NCI-H2029 (cell line): ENCODE data around the gene SORBS1.

Experiments
- DNase-seq: peaks from one replicate; lab custom pipeline; 2025; lab: John Stamatoyannopoulos, UW

The SORBS1 gene

DNA sequence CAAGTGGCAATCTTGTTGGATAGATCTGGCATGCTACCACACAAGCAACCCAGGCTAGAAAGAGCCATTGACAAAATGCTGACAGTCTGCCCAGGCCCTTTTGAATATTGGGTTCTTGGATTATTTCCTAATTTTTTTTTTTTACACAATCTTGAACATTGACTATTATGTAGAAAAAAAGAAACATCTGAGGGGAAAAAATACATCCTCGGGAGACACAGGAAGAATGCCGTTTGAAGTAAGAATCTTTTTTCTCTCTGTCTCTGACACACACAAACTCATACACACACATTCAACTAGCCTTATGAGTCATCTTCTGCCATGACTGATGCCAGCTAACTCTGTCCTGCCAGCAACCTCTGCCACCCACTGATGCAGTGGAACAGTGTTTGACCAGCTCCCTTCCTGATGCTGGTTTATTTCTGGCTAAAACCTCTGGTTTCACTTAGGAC lies 47.2 kb downstream of the SORBS1 start:
- no peak for DNase-seq

DNA sequence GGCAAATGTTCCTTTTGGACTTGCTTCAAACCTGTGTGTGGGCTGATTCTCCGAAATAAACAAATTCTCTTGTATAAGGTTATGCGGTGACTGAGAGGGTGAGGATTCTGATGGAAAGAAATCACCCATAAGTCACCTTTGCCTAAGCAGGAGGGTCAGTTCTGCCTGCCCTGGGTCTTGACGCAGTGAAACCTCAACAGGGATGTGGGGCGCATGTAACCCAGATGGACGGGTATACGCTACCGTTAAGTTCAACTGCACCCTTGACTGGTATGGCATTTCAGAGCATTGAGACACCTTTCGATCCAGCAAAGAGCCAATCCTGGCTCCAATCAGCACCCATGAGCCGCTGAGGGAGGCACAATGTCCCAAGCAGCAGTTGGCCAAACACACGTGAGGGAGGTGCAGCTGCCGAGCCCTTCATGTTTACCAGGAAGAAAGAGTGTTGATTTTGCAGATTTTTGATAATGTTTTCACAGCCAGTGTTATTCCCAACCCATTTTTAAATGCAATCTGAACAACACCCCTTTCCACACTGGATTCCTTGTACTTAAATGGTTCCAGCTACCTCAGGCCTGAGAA lies 48.1 kb downstream of the SORBS1 start:
- DNase-seq = no peak

- no peak for DNase-seq
Measured at GRCh38 chr10:95511314-95511713, 49.9 kb downstream of the SORBS1 start.

- no peak for DNase-seq
Measured at GRCh38 chr10:95509251-95509650, 51.9 kb downstream of the SORBS1 start.

DNA sequence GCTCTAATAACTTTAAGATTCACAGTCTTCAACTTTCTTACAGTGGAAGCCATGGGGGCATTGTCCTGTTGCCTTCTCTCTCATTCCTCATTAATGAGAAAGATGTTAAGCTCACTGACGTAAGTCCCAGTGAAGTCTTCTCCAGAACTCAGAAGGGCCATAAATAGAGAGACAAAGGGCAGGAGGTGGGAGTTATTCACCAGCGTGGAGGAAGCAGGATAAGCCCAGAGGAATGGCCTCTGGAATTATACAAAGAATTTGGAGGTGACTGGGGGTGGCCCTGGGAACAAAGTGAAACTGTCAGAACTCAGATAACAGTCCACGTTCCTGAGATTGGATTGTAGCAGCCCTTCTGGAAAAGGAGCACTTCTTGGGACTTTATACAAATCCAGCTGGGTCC lies 52.4 kb downstream of the SORBS1 start:
- DNase-seq = no peak

DNA sequence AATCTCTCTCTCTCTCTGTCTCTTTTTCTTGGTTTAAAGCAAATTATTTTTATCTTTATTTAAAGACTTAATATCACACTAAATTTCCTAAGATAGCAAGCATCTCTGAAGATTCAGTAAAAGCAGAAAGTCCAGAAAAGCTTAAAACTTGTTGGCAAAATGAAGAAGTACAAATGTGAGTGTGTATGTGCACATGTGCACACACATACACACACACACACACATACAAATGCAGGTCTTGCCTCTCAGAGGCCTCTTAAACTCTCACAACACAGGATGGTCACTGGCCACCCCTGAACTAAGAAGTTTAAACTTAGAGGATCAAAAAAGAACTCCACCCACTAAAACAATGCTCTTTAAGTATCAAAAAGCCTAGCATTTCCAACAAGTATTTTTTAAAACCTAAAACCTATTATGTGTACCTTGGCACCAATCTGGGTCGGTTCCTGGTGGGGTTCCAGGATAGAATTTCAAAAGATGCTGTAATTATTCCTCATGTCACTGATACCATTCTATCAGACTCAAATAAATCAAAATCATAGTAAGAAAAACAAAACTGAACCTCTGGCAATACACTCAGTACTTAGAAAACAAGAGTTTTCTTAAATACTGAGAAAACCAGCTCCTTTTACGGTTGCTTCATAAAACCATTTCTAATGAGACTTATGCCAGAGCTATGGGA lies 55.0 kb downstream of the SORBS1 start:
- DNase-seq = no peak

DNA sequence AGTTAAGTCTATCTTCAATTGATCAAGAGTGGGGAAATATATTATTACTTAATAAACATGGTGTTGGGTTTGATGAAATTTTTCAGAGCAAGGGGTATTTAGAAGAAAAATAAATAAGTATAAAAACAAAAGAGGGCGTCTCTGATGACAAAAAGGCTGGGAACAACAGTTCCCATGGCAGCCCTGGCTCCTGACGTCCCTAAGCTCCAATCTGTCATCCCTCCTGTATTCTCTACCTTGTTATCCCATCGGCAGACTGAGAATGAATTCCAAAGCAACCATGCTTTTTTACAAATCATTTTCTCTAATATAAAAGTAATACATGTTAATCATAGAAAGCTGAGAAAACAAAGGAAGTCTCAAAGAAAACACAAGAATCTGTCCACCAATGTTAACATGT lies 55.5 kb downstream of the SORBS1 start:
- DNase-seq = no peak

- DNase-seq = no peak
Measured at GRCh38 chr10:95505084-95505610, 56.0 kb downstream of the SORBS1 start.

GRCh38 chr10:95504246-95504691 lies 56.9 kb downstream of the SORBS1 start:
- DNase-seq = no peak

- no peak for DNase-seq
Measured at GRCh38 chr10:95503526-95503925, 57.6 kb downstream of the SORBS1 start.

DNA sequence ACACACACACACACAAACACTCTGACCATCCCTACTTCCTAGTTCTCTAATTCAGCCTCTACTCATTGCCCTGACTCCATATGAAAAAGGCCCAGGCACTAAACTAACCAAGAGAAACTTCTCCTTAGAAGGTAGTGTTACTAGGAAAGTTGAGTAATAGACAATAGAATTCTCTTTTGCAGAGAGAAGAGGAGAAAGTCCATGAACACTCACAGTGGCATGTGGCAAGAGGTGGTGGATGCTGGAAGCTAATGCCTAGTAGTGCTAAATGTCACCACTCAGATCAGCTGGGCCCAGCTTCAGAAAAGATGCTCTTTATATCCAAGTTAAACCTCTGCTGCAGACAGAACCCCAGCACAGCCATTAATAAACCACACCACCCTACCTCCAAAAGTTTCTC lies 58.2 kb downstream of the SORBS1 start:
- DNase-seq = no peak

GRCh38 chr10:95502377-95502776 lies 58.8 kb downstream of the SORBS1 start:
- DNase-seq = no peak

DNA sequence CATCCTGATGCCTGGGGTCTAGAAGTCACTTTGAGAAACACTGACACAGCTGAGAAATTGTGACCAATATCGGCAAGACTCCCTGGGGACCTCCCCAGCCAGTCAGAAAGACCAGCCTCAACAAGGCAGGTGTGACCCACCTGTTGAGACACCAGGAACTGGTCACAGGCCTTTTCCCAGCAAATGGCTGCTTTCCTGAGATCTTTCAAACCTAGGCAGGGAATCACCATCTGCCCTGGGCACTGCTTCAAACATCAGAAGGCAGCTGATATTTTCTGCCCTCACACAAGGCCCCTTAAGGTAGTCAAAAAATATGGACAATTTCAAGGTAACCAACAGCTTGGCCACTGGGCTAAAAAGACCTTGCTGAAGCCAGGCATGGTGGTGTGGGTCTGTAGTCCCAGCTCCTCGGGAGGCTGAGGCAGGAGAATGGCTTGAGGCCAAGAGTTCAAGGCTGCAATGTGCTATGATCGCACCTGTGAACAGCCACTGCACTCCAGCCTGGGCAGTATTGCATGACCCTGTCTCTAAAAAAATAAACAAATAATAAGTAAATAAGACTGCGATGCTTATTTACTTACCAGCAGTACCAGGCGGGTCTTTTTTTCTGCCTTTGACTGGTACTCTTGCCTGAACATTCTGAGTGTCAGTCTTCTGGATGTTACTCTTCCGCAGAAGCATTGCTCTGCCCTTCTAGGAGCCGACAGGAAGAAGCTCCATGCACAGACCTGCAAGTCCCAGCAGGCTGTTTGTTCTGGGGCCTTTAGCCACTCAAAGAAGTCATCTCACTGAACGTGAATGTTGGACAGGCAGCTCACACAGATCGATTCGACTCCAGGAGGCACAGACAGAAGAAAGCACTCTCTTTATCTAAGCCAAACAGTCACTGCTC lies 59.7 kb downstream of the SORBS1 start:
- DNase-seq = no peak

- no peak for DNase-seq
Measured at GRCh38 chr10:95500649-95501048, 60.5 kb downstream of the SORBS1 start.

DNA sequence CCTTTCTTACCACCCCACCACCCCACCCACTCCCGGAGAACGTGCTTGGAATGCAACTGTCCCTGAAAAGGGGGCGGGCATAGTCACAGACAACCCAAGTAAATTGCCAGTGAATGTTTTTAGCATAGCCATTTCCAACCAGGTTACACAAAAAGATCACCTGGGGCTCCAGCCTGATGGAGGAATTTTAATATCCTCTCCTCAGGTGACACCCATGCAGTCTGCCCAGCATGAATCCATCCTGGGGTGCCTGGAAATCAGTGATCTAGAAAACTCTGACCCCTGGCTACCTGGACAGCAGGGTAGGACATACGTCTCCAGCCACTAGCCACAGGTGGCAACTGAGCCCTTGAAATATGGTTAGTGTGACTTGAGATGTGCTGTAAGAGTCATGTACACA lies 61.1 kb downstream of the SORBS1 start:
- no peak for DNase-seq

GRCh38 chr10:95499482-95499989 lies 61.6 kb downstream of the SORBS1 start:
- no peak for DNase-seq

DNA sequence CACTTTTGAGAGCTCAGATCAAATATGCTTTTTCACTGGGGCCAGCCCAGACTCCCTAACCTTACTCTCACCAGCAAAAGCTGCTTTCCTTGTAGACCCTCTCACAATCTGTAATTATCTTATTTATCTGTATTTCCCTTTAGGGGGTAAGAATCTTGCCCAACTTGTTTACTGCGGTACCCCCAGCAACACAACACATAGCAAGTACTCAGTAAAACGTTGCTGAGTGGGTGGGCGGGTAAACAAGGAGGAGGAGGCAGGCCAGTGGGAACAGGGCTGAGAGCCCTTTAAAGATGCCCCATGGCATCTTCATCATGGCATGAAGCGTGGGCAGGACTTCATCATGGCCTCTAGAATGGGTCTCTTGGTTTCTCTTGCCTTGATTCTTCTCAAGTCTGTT lies 64.2 kb downstream of the SORBS1 start:
- DNase-seq = no peak

- DNase-seq = no peak
Measured at GRCh38 chr10:95496246-95496911, 64.8 kb downstream of the SORBS1 start.

DNA sequence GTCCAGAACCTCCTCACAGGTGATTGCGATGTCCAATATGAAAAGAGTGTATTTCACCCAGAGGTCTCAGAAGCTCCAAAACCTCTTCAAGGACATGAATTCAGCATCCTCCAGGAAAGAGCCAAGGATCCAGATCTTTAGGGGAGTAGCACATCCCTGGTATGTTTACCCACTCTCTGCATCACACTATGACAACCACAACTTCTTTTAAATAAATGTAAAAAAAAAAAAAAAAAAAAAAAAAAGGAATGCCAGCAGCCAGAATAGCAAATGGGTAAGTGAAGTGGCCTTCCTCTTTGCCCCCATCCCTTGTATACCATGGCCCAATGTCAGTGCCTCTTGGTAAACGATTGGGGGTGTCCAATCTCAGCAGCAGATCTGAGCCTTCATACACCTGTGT lies 67.3 kb downstream of the SORBS1 start:
- no peak for DNase-seq

DNA sequence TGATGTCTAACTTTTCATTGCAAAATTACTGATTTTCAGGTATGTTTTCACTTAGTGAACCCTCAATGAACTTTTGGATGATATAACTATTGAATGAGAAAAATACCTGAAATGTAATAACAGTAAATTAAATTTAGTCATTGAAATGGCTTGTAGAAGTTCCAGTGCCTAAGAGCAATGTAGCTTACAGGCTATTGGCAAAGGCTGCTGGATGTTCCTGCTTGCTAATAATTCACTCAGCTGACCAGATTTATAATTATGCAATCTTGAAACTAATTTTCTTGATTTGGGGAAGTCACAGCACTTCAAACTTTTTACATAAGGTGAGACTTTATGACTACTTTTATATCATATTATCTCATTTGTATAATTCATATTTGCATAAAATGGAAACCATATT lies 73.2 kb downstream of the SORBS1 start:
- no peak for DNase-seq

DNA sequence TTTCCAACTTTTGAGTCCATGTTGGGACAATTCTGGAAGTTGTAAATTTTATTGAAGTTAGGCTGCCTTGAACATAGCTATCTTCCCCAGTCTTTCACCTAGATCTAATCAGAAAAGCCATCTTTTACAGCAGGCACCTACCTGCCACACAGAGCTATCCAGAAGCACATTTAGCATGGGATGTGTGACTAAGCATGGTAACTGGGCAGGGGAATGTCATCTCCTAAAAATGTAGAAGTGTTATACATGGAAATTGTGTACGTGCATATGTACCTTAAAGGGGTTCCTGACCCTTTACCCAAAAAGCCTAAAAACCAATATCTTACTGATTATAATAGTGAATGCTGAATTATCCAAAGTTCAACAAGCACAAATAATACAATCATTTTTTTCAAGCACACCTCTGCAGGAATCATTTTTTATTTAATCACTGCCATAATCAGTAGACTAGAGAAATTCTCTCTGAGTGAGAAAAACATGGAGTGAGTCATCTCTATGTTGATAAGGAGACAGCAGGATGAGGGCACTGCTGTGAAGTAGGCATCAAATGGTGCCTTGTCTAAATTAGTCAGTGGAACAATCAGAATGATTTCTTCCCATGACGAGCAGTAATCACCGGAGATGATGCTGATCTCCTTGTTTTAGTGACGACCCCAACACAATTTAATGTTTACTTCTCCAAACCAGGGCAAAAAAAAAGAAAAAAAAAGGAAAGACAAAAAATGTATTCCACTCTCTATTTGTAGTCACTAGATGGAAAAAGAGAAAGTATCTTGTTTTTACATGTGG lies 75.9 kb downstream of the SORBS1 start:
- DNase-seq = no peak
